Type B pancreatic cell (in vitro differentiated cells): ENCODE data around the gene TGFBRAP1. TPM values are rescaled to one million over a fixed set of nuclear protein-coding genes. Genes with fewer than 3 reads are reported as not detected.

Source experiments
- DNase-seq: peaks from one replicate; pipeline ENCODE4 v3.0.0; 2021; ENCODE audit warnings: mixed read lengths; ENCODE audit not compliant: unreplicated experiment; ENCODE audit errors: extremely low spot score
- H3K27ac Mint-ChIP-seq: 2 replicates; pipeline ENCODE4 v1.8.0; 2021; ENCODE audit warnings: mild to moderate bottlenecking, mixed read lengths
- H3K27me3 Mint-ChIP-seq: 2 replicates; pipeline ENCODE4 v1.8.0; 2021; ENCODE audit warnings: mixed read lengths
- H3K36me3 Mint-ChIP-seq: 2 replicates; pipeline ENCODE4 v1.8.0; 2021; ENCODE audit warnings: mixed read lengths
- H3K4me1 Mint-ChIP-seq: one replicate; pipeline ENCODE4 v1.8.0; 2021; ENCODE audit warnings: mixed read lengths; ENCODE audit not compliant: unreplicated experiment
- H3K4me3 Mint-ChIP-seq: 2 replicates; pipeline ENCODE4 v1.8.0; 2021; ENCODE audit warnings: mild to moderate bottlenecking, mixed read lengths
- H3K9me3 Mint-ChIP-seq: 2 replicates; pipeline ENCODE4 v1.8.0; 2021; ENCODE audit warnings: mixed read lengths
- CTCF ChIP-seq: fragments of 200-600 bp; sonication (generic); conservative IDR thresholded peaks from 2 replicates; pipeline ENCODE4 v1.5.0; 2021; ENCODE audit warnings: antibody characterized with exemption, mild to moderate bottlenecking
- total RNA-seq: library from RNA; stranded (reverse); gene quantifications from 2 replicates; pipeline ENCODE4 v1.2.1, GENCODE V29; 2021; ENCODE audit warnings: low replicate concordance

TGFBRAP1 gene
- total RNA-seq, 1 donor from 2014 or later, result 17.5 TPM

DNA sequence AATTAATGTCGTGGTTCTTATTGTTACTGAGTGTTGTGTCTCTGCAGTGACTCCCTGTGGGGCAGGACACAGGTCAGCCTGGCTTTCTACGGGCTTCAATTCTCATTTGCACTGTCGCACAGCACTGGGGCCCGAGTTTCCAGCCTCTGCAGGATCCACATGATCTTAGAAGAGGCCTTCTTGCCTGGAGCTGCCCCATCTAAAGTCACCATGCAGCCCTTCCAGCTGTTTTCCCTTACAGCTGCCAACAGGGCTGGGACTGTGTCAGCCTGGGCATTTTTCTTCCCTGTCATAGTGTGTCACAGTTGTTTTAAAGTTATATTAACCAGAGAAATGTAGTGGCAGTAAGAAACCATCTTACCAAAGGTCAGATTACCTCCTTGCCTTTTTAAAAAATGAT, 42.3 kb upstream of the TGFBRAP1 start:
- no peak for TF ChIP-seq CTCF
- DNase-seq, result no peak
- no peak overlapping the region for H3K27ac Mint-ChIP-seq
- no peaks in the 10 kb centered on the region for H3K9me3 Mint-ChIP-seq
- peaks cover 42% of the 10 kb centered on the region for H3K36me3 Mint-ChIP-seq
- H3K27me3 Mint-ChIP-seq, result no peaks in the 10 kb centered on the region
- no peak overlapping the region for H3K4me3 Mint-ChIP-seq
- H3K4me1 Mint-ChIP-seq, result peaks cover 42% of the 10 kb centered on the region

DNA sequence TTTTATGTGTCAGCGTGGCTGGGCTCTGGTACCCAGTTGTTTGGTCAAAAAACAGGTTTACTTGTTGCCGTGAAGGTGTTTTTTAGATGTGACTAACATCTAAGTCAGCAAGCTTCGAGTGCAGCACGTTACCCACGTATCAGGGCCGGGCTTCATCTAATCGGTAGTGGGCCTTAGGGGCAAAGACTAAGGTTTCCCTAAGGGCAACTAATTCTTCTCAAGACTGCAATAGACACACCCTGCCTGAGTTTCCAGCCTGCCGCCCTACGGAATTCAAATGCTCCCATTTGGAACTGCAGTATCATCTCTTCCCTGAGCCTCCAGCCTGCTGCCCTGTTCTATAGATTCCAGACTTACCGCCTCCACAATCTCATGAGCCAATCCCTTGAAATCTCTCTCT, 41.6 kb upstream of the TGFBRAP1 start:
- no peak for TF ChIP-seq CTCF
- H3K36me3 Mint-ChIP-seq, result peaks cover 37% of the 10 kb centered on the region
- DNase-seq, result no peak
- peaks cover 38% of the 10 kb centered on the region for H3K4me1 Mint-ChIP-seq
- H3K9me3 Mint-ChIP-seq, result no peaks in the 10 kb centered on the region
- H3K27ac Mint-ChIP-seq, result no peak overlapping the region
- H3K4me3 Mint-ChIP-seq, result no peak overlapping the region
- no peaks in the 10 kb centered on the region for H3K27me3 Mint-ChIP-seq

DNA sequence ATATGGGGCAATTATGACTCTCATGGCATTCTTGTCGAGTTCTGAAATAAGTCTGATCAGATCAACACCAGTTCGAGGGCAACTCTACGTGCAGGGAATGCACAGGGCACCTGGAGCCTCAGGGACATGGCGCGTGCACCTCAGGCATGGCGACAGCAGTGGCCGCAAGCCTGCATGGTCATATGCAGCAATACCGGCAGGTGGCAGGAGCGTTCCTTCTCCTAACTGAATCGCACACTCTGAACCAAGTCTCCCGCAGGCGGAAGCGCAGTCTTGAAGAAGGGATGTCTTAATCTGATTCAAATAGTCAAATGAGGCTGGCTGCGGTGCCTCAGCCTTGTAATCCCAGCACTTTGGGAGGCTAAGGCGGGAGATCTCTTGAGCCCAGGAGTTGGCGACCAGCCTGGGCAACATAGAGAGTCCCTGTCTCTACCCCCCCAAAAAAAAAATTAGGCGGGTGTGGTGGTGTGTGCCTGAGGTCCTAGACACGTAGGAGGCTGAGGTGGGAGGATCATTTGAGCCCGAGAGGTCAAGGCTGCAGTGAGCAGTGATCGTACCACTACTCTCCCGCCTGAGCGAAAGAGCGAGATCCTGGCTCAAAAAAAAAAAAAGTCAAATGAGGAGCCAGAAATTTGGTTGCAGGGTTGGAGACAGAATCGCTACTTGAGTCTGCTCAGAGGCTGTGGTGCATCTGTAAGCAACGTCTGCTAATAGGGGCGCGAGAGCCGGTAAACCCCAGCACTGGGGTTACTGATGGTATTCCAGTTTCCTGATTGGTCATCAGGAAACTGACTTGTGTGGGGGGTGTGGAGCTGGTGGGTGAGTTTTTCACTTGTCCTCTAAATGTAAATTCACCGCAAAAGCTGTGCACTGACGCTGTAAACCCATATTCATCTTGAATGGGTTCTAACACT, 40.5 kb upstream of the TGFBRAP1 start:
- Mint-ChIP-seq H3K4me1 (peaks cover 31% of the 10 kb centered on the region), H3K36me3 (peaks cover 38% of the 10 kb centered on the region), H3K4me3 (peak overlapping the region; percentile 2), H3K27ac (no peak overlapping the region), H3K27me3 (no peaks in the 10 kb centered on the region), H3K9me3 (no peaks in the 10 kb centered on the region)
- TF ChIP-seq CTCF, result peak; percentile 95
- DNase-seq, result peak; percentile 87

- Mint-ChIP-seq H3K4me3 (no peak overlapping the region), H3K4me1 (peaks cover 20% of the 10 kb centered on the region), H3K9me3 (no peaks in the 10 kb centered on the region), H3K27ac (no peak overlapping the region), H3K36me3 (peaks cover 30% of the 10 kb centered on the region), H3K27me3 (no peaks in the 10 kb centered on the region)
- no peak for TF ChIP-seq CTCF
- no peak for DNase-seq
Measured at GRCh38 chr2:105368759-105369408, 39.3 kb upstream of the TGFBRAP1 start.

GRCh38 chr2:105365206-105365605, 35.7 kb upstream of the TGFBRAP1 start:
- no peaks in the 10 kb centered on the region for H3K27me3 Mint-ChIP-seq
- no peaks in the 10 kb centered on the region for H3K9me3 Mint-ChIP-seq
- DNase-seq, result no peak
- no peak overlapping the region for H3K4me3 Mint-ChIP-seq
- H3K36me3 Mint-ChIP-seq, result peaks cover 31% of the 10 kb centered on the region
- no peak overlapping the region for H3K27ac Mint-ChIP-seq
- no peak for TF ChIP-seq CTCF
- peaks cover 7% of the 10 kb centered on the region for H3K4me1 Mint-ChIP-seq
